ENCODE data around the gene TOMM70. TPM values are rescaled to one million over a fixed set of nuclear protein-coding genes. Genes with fewer than 3 reads are reported as not detected.
"Not testable (repeated sequence)": the region's sequence is repeated elsewhere in the genome, so short reads cannot be mapped to it uniquely, and the experiment has no call there.

Gene TOMM70
- total RNA-seq, 1 donor from 2014 or later, result 33.9 TPM

GRCh38 chr3:100359035-100359434 lies 41.9 kb downstream of the TOMM70 start:
- no peaks in the 10 kb centered on the region for H3K27me3 Mint-ChIP-seq (ENCODE audit: low read depth)
- H3K9me3 Mint-ChIP-seq (ENCODE audit: low read depth), result peaks cover 5% of the 10 kb centered on the region
- TF ChIP-seq CTCF (IDR thresholded peaks at IDR 0.05), result no peak
- peaks cover 27% of the 10 kb centered on the region for H3K36me3 Mint-ChIP-seq (ENCODE audit: low read depth)
- no peak overlapping the region for H3K27ac Mint-ChIP-seq (ENCODE audit: unreplicated experiment)
- no peak overlapping the region for H3K4me3 Mint-ChIP-seq (ENCODE audit: unreplicated experiment)
- no peak for DNase-seq (ENCODE audit: low spot score)
- H3K4me1 Mint-ChIP-seq (ENCODE audit: low read depth), result no peaks in the 10 kb centered on the region

- Mint-ChIP-seq H3K36me3 (ENCODE audit: low read depth) (peaks cover 24% of the 10 kb centered on the region), H3K4me3 (ENCODE audit: unreplicated experiment) (no peak overlapping the region), H3K9me3 (ENCODE audit: low read depth) (peaks cover 5% of the 10 kb centered on the region), H3K4me1 (ENCODE audit: low read depth) (no peaks in the 10 kb centered on the region), H3K27ac (ENCODE audit: unreplicated experiment) (no peak overlapping the region), H3K27me3 (ENCODE audit: low read depth) (no peaks in the 10 kb centered on the region)
- TF ChIP-seq CTCF (IDR thresholded peaks at IDR 0.05), result no peak
- no peak for DNase-seq (ENCODE audit: low spot score)
These were observed 42.5 kb downstream of the TOMM70 start for GRCh38 chr3:100358413-100358812.

- Mint-ChIP-seq H3K36me3 (ENCODE audit: low read depth) (peaks cover 37% of the 10 kb centered on the region), H3K9me3 (ENCODE audit: low read depth) (peaks cover 3% of the 10 kb centered on the region), H3K4me3 (ENCODE audit: unreplicated experiment) (no peak overlapping the region), H3K27me3 (ENCODE audit: low read depth) (no peaks in the 10 kb centered on the region), H3K4me1 (ENCODE audit: low read depth) (no peaks in the 10 kb centered on the region), H3K27ac (ENCODE audit: unreplicated experiment) (no peak overlapping the region)
- no peak for TF ChIP-seq CTCF (IDR thresholded peaks at IDR 0.05)
- no peak for DNase-seq (ENCODE audit: low spot score)
These were observed 46.0 kb downstream of the TOMM70 start for GRCh38 chr3:100354850-100355249.

GRCh38 chr3:100352296-100353231 lies 48.3 kb downstream of the TOMM70 start:
- no peak overlapping the region for H3K27ac Mint-ChIP-seq (ENCODE audit: unreplicated experiment)
- no peak for DNase-seq (ENCODE audit: low spot score)

GRCh38 chr3:100351770-100352169 lies 49.1 kb downstream of the TOMM70 start:
- not testable (repeated sequence) for DNase-seq (ENCODE audit: low spot score); H3K9me3 Mint-ChIP-seq (ENCODE audit: low read depth); H3K4me3 Mint-ChIP-seq (ENCODE audit: unreplicated experiment); H3K27ac Mint-ChIP-seq (ENCODE audit: unreplicated experiment); H3K4me1 Mint-ChIP-seq (ENCODE audit: low read depth); H3K27me3 Mint-ChIP-seq (ENCODE audit: low read depth)
- H3K36me3 Mint-ChIP-seq (ENCODE audit: low read depth), result peaks cover 47% of the 10 kb centered on the region

More at GRCh38 chr3:100352296-100353231, 48.3 kb downstream of the TOMM70 start:
- no peak overlapping the region for H3K4me3 Mint-ChIP-seq (ENCODE audit: unreplicated experiment)
- no peak for TF ChIP-seq CTCF (IDR thresholded peaks at IDR 0.05)
- H3K36me3 Mint-ChIP-seq (ENCODE audit: low read depth), result peaks cover 46% of the 10 kb centered on the region
- peaks cover 3% of the 10 kb centered on the region for H3K9me3 Mint-ChIP-seq (ENCODE audit: low read depth)
- no peaks in the 10 kb centered on the region for H3K27me3 Mint-ChIP-seq (ENCODE audit: low read depth)
- no peaks in the 10 kb centered on the region for H3K4me1 Mint-ChIP-seq (ENCODE audit: low read depth)
